ENCODE results near the gene ARMC3.

ARMC3 gene

DNA sequence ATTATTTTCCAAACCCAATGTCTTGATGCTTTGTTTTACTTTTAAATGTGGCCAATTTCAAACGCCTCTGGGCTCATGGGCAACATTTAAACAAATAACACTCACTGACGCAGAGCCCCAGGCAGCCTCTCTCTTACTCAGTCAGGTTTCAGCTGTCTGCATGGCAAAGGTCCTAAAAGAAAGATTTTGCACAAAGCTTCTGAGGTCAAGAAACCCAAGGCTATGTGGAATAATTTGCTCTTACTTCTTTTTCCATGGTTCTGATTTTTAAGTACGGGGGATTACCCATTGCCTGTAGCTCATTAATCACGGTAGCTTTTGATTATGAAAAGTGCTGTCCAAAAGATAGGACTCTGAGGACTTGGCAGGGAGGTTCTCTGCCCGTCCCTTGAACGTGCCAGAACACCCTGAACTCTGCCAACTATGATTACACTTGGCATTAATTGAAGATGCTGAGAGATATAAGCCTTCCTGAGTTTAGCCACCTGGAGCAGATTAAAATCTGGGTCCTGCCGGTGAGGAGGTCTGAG lies 153.4 kb downstream of the ARMC3 start:
- TF ChIP-seq GLIS3 (CRISPR knock-in tag; IDR thresholded peaks at IDR 0.05): no peak
- no peak for TF ChIP-seq TOX (CRISPR knock-in tag; IDR thresholded peaks at IDR 0.05; ENCODE audit: borderline replicate concordance)
- no peak for TF ChIP-seq ZNF8 (CRISPR knock-in tag; IDR thresholded peaks at IDR 0.05)
- TF ChIP-seq, protein P1, sequence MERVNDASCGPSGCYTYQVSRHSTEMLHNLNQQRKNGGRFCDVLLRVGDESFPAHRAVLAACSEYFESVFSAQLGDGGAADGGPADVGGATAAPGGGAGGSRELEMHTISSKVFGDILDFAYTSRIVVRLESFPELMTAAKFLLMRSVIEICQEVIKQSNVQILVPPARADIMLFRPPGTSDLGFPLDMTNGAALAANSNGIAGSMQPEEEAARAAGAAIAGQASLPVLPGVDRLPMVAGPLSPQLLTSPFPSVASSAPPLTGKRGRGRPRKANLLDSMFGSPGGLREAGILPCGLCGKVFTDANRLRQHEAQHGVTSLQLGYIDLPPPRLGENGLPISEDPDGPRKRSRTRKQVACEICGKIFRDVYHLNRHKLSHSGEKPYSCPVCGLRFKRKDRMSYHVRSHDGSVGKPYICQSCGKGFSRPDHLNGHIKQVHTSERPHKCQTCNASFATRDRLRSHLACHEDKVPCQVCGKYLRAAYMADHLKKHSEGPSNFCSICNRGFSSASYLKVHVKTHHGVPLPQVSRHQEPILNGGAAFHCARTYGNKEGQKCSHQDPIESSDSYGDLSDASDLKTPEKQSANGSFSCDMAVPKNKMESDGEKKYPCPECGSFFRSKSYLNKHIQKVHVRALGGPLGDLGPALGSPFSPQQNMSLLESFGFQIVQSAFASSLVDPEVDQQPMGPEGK (CRISPR knock-in tag; IDR thresholded peaks at IDR 0.05; ENCODE audit: borderline replicate concordance): no peak
- TF ChIP-seq ZFP3 (CRISPR knock-in tag; IDR thresholded peaks at IDR 0.05): 0 out of 2 replicates have a peak, but pooled peaks have one; percentile 48
- TF ChIP-seq CSDC2 (CRISPR knock-in tag; IDR thresholded peaks at IDR 0.05): no peak
- TF ChIP-seq, protein P2, sequence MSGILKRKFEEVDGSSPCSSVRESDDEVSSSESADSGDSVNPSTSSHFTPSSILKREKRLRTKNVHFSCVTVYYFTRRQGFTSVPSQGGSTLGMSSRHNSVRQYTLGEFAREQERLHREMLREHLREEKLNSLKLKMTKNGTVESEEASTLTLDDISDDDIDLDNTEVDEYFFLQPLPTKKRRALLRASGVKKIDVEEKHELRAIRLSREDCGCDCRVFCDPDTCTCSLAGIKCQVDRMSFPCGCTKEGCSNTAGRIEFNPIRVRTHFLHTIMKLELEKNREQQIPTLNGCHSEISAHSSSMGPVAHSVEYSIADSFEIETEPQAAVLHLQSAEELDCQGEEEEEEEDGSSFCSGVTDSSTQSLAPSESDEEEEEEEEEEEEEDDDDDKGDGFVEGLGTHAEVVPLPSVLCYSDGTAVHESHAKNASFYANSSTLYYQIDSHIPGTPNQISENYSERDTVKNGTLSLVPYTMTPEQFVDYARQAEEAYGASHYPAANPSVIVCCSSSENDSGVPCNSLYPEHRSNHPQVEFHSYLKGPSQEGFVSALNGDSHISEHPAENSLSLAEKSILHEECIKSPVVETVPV (CRISPR knock-in tag; IDR thresholded peaks at IDR 0.05): no peak
- TF ChIP-seq, protein P3, sequence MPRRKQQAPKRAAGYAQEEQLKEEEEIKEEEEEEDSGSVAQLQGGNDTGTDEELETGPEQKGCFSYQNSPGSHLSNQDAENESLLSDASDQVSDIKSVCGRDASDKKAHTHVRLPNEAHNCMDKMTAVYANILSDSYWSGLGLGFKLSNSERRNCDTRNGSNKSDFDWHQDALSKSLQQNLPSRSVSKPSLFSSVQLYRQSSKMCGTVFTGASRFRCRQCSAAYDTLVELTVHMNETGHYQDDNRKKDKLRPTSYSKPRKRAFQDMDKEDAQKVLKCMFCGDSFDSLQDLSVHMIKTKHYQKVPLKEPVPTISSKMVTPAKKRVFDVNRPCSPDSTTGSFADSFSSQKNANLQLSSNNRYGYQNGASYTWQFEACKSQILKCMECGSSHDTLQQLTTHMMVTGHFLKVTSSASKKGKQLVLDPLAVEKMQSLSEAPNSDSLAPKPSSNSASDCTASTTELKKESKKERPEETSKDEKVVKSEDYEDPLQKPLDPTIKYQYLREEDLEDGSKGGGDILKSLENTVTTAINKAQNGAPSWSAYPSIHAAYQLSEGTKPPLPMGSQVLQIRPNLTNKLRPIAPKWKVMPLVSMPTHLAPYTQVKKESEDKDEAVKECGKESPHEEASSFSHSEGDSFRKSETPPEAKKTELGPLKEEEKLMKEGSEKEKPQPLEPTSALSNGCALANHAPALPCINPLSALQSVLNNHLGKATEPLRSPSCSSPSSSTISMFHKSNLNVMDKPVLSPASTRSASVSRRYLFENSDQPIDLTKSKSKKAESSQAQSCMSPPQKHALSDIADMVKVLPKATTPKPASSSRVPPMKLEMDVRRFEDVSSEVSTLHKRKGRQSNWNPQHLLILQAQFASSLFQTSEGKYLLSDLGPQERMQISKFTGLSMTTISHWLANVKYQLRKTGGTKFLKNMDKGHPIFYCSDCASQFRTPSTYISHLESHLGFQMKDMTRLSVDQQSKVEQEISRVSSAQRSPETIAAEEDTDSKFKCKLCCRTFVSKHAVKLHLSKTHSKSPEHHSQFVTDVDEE (CRISPR knock-in tag; IDR thresholded peaks at IDR 0.05): peak; percentile 79; the same call in 1 of the 2 replicates
- TF ChIP-seq ZNF70 (CRISPR knock-in tag; IDR thresholded peaks at IDR 0.05): no peak
- peak; percentile 63 for TF ChIP-seq ISL1 (CRISPR knock-in tag; IDR thresholded peaks at IDR 0.05)
- TF ChIP-seq ARNTL (CRISPR knock-in tag; IDR thresholded peaks at IDR 0.05; ENCODE audit: borderline replicate concordance, low read depth): no peak
- peak; percentile 53; the same call in 1 of the 2 replicates for TF ChIP-seq TCF4 (CRISPR knock-in tag; IDR thresholded peaks at IDR 0.05; ENCODE audit: borderline replicate concordance)
- peak; percentile 57 for ATAC-seq

DNA sequence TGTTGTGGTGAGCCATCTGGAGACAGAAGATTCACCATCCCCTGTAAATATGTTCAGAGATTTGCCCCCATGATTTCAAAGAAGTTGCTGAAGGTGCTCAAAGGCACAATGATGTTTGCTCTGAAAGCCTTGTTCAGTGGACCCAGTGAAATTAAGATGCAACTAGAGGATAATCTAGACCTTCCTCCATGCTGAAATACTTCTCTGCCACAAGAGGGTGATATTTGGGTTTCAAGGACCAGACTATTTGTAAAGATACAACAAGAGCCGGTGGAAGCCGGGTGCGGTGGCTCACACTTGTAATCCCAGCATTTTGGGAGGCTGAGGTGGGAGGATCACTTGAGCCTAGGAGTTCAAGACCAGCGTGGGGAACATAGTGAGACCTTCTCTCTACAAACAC lies 154.0 kb downstream of the ARMC3 start:
- peak; percentile 64 for ATAC-seq
- TF ChIP-seq ZFP3 (CRISPR knock-in tag; IDR thresholded peaks at IDR 0.05): no peak
- no peak for TF ChIP-seq BACH2 (CRISPR knock-in tag; IDR thresholded peaks at IDR 0.05; ENCODE audit: borderline replicate concordance)
- TF ChIP-seq, protein P4, sequence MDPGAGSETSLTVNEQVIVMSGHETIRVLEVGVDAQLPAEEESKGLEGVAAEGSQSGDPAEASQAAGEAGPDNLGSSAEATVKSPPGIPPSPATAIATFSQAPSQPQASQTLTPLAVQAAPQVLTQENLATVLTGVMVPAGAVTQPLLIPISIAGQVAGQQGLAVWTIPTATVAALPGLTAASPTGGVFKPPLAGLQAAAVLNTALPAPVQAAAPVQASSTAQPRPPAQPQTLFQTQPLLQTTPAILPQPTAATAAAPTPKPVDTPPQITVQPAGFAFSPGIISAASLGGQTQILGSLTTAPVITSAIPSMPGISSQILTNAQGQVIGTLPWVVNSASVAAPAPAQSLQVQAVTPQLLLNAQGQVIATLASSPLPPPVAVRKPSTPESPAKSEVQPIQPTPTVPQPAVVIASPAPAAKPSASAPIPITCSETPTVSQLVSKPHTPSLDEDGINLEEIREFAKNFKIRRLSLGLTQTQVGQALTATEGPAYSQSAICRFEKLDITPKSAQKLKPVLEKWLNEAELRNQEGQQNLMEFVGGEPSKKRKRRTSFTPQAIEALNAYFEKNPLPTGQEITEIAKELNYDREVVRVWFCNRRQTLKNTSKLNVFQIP (CRISPR knock-in tag; IDR thresholded peaks at IDR 0.05; ENCODE audit: borderline replicate concordance, low read depth): no peak
- no peak for TF ChIP-seq PPARA (CRISPR knock-in tag; IDR thresholded peaks at IDR 0.05; ENCODE audit: borderline replicate concordance)
- TF ChIP-seq RARB (CRISPR knock-in tag; IDR thresholded peaks at IDR 0.05): no peak
- TF ChIP-seq, protein P5, sequence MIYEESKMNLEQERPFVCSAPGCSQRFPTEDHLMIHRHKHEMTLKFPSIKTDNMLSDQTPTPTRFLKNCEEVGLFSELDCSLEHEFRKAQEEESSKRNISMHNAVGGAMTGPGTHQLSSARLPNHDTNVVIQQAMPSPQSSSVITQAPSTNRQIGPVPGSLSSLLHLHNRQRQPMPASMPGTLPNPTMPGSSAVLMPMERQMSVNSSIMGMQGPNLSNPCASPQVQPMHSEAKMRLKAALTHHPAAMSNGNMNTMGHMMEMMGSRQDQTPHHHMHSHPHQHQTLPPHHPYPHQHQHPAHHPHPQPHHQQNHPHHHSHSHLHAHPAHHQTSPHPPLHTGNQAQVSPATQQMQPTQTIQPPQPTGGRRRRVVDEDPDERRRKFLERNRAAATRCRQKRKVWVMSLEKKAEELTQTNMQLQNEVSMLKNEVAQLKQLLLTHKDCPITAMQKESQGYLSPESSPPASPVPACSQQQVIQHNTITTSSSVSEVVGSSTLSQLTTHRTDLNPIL (CRISPR knock-in tag; IDR thresholded peaks at IDR 0.05; ENCODE audit: low read depth): no peak
- no peak for TF ChIP-seq ZNF8 (CRISPR knock-in tag; IDR thresholded peaks at IDR 0.05)
- TF ChIP-seq, protein P2 (CRISPR knock-in tag; IDR thresholded peaks at IDR 0.05): no peak
